ENCODE results near the gene MTURN.

GRCh38 chr7:30209951-30210350 is 75.2 kb downstream of the MTURN start:
- TF ChIP-seq, protein P1, sequence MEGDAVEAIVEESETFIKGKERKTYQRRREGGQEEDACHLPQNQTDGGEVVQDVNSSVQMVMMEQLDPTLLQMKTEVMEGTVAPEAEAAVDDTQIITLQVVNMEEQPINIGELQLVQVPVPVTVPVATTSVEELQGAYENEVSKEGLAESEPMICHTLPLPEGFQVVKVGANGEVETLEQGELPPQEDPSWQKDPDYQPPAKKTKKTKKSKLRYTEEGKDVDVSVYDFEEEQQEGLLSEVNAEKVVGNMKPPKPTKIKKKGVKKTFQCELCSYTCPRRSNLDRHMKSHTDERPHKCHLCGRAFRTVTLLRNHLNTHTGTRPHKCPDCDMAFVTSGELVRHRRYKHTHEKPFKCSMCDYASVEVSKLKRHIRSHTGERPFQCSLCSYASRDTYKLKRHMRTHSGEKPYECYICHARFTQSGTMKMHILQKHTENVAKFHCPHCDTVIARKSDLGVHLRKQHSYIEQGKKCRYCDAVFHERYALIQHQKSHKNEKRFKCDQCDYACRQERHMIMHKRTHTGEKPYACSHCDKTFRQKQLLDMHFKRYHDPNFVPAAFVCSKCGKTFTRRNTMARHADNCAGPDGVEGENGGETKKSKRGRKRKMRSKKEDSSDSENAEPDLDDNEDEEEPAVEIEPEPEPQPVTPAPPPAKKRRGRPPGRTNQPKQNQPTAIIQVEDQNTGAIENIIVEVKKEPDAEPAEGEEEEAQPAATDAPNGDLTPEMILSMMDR (IDR thresholded peaks at IDR 0.05): no peak
- TF ChIP-seq EZH2 (IDR thresholded peaks at IDR 0.05): no peak

Data from neural progenitor cell (in vitro differentiated cells).